ENCODE measurements around the gene SORCS2.

DNA sequence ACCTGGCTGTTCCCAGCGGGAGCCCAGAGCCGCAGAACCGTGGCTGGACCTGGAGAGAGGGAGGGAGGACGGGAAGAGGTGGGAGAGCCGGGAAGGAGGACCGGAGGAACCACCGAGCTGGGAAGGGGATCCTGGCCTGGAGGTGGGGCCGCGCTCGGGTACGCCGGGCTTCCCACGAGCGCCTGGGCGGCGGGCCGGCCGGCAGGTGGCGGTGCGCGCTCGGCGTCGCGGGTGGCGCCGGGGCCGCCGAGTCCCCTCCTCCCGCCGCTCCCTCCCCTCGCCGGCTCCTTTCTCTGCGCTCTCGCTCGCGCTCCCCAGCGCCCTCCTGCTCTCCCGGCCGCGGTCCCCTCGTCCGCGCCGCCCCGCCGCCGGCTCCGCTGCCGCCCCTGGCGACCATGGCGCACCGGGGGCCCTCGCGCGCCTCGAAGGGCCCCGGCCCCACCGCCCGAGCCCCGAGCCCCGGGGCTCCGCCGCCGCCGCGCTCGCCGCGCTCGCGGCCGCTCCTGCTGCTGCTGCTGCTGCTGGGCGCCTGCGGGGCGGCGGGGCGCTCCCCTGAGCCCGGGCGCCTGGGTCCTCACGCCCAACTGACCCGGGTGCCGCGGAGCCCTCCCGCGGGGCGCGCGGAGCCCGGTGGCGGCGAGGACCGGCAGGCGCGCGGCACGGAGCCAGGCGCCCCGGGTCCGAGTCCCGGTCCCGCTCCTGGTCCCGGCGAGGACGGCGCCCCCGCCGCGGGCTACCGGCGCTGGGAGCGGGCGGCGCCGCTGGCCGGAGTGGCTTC lies at the start of gene SORCS2:
- no peak for TF ChIP-seq TAF1 (IDR thresholded peaks at IDR 0.05; ENCODE audit: borderline replicate concordance, insufficient read depth, low read length)
- TF ChIP-seq, protein P1, sequence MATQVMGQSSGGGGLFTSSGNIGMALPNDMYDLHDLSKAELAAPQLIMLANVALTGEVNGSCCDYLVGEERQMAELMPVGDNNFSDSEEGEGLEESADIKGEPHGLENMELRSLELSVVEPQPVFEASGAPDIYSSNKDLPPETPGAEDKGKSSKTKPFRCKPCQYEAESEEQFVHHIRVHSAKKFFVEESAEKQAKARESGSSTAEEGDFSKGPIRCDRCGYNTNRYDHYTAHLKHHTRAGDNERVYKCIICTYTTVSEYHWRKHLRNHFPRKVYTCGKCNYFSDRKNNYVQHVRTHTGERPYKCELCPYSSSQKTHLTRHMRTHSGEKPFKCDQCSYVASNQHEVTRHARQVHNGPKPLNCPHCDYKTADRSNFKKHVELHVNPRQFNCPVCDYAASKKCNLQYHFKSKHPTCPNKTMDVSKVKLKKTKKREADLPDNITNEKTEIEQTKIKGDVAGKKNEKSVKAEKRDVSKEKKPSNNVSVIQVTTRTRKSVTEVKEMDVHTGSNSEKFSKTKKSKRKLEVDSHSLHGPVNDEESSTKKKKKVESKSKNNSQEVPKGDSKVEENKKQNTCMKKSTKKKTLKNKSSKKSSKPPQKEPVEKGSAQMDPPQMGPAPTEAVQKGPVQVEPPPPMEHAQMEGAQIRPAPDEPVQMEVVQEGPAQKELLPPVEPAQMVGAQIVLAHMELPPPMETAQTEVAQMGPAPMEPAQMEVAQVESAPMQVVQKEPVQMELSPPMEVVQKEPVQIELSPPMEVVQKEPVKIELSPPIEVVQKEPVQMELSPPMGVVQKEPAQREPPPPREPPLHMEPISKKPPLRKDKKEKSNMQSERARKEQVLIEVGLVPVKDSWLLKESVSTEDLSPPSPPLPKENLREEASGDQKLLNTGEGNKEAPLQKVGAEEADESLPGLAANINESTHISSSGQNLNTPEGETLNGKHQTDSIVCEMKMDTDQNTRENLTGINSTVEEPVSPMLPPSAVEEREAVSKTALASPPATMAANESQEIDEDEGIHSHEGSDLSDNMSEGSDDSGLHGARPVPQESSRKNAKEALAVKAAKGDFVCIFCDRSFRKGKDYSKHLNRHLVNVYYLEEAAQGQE (IDR thresholded peaks at IDR 0.05; ENCODE audit: insufficient read depth in 1 of 2, low read depth in 2 of 2, low read length in 2 of 2), result no peak
- TF ChIP-seq POLR2AphosphoS5 (IDR thresholded peaks at IDR 0.05; ENCODE audit: low read depth, low read length), result no peak

Measured in PFSK-1 (cell line).